SU-DHL-6 (cell line): ENCODE data around the gene HOXA1.

ENCODE experiments used
- H2AFZ ChIP-seq: fragments of 200-600 bp; sonication (generic); 2 replicates; pipeline ENCODE4 v1.6.1; 2014; ENCODE audit warnings: low read depth, mild to moderate bottlenecking, moderate library complexity, mixed read lengths, antibody characterized with exemption, low read length; ENCODE audit not compliant: severe bottlenecking
- H3F3A ChIP-seq: fragments of 200-600 bp; shearing (Covaris generic); 2 replicates; pipeline ENCODE4 v1.6.0; 2016; ENCODE audit warnings: antibody characterized with exemption, mild to moderate bottlenecking; ENCODE audit not compliant: insufficient read depth
- H3K27ac ChIP-seq: fragments of 200-600 bp; sonication (generic); 2 replicates; pipeline ENCODE4 v1.5.1; 2016; ENCODE audit warnings: low read depth, mild to moderate bottlenecking, low read length, moderate library complexity, mixed read lengths
- H3K27me3 ChIP-seq: fragments of 200-600 bp; sonication (generic), shearing (Covaris generic); 2 replicates; pipeline ENCODE4 v1.6.0; 2014; ENCODE audit warnings: mild to moderate bottlenecking, low read length
- H3K36me3 ChIP-seq: fragments of 200-600 bp; sonication (generic); 2 replicates; pipeline ENCODE4 v1.6.1; 2014; ENCODE audit warnings: mild to moderate bottlenecking, low read length, mixed read lengths
- H3K4me2 ChIP-seq: fragments of 300-600, 200-600 bp; shearing (Covaris generic), sonication (generic); 2 replicates; pipeline ENCODE4 v1.6.0; 2014; ENCODE audit warnings: low read length, low read depth, mild to moderate bottlenecking; ENCODE audit not compliant: poor library complexity, severe bottlenecking
- H3K4me3 ChIP-seq: fragments of 200-600 bp; sonication (generic); 2 replicates; pipeline ENCODE4 v1.5.1; 2014; ENCODE audit warnings: antibody characterized with exemption, low read length, mild to moderate bottlenecking, mixed read lengths; ENCODE audit not compliant: insufficient read depth, poor library complexity, severe bottlenecking
- H3K79me2 ChIP-seq: fragments of 200-600 bp; sonication (generic); 2 replicates; pipeline ENCODE4 v1.6.1; 2014; ENCODE audit warnings: mild to moderate bottlenecking, low read length, moderate library complexity; ENCODE audit not compliant: insufficient read depth
- H3K9ac ChIP-seq: fragments of 200-600 bp; sonication (generic); 2 replicates; pipeline ENCODE4 v1.7.0; 2014; ENCODE audit warnings: mild to moderate bottlenecking, low read length
- H3K9me2 ChIP-seq: fragments of 200-600 bp; sonication (generic); replicated peaks from 2 replicates; pipeline ENCODE4 v1.6.1; 2014; ENCODE audit warnings: low read length; ENCODE audit not compliant: insufficient read depth
- H3K9me3 ChIP-seq: fragments of 200-600 bp; sonication (generic); 2 replicates; pipeline ENCODE4 v1.6.1; 2014; ENCODE audit warnings: low read length, mixed read lengths; ENCODE audit not compliant: insufficient read depth
- H4K20me1 ChIP-seq: fragments of 200-600 bp; sonication (generic); 2 replicates; pipeline ENCODE4 v1.6.1; 2014; ENCODE audit warnings: low read depth, mild to moderate bottlenecking, antibody characterized with exemption, low read length, moderate library complexity, mixed read lengths
- EZH2phosphoT487 ChIP-seq: fragments of 200-600 bp; sonication (generic), shearing (Covaris generic); conservative IDR thresholded peaks from 2 replicates; pipeline ENCODE4 v1.6.1; 2018; ENCODE audit warnings: mild to moderate bottlenecking, antibody characterized with exemption, low read length, moderate library complexity, mixed read lengths
- TF ChIP-seq, protein P1 (sequence below): fragments of 200-600 bp; sonication (generic); IDR thresholded peaks from one replicate; pipeline ENCODE4 v1.5.1; 2017; ENCODE audit warnings: antibody characterized with exemption, mild to moderate bottlenecking, low read length, moderate library complexity; ENCODE audit not compliant: insufficient read depth, poor library complexity, severe bottlenecking

Gene HOXA1

DNA sequence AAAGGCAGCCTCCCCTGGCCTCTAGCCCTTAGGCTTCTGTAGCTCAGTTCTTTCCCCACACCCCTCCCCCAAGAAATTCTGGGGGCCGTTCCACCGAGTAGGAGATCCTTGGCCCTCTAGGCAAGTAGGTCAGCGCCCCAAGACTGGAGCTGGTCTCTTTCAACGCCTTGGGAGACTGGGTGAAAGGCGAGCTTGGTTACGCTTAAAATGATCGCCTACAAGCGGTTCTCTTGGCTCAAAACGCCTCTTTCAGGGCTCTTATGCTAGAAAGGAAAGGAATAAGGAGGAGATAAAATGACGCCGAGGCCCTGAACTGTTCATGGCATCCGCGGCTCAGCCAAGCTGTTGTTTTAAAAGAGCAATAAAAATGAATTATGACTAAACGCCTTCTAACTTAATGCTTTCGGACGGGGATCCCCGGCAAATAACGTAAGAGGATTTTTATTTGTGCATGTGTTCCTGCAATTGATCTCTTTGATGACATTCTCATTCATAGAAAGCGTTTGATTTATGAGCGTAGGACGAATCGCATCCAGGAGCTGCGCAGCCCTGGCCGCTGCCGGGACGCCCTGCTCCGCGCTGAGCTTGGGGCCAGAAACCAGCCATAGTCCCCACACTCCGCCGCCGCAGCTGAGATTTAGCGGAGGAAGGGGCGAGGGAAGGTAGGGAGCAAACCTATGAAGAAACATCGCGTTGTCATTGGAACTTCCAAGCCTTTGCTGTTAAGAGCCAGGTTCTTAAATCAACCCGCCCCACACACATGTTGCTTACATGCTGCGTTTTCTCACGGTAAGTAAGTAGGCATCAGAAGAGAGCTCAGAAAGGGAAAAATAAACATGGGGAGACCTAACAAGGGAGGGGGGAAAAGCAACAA is 3.0 kb upstream of the HOXA1 start:
- Histone ChIP-seq H3K9ac (no peak overlapping the region), H4K20me1 (no peaks in the 10 kb centered on the region), H2AFZ (no peak overlapping the region), H3K9me2 (no peaks in the 10 kb centered on the region), H3K4me2 (no peak overlapping the region), H3F3A (peaks cover 18% of the 10 kb centered on the region; the same call in 1 of the 2 replicates), H3K4me3 (no peak overlapping the region), H3K79me2 (peaks cover 18% of the 10 kb centered on the region), H3K9me3 (no peaks in the 10 kb centered on the region), H3K36me3 (no peaks in the 10 kb centered on the region), H3K27ac (no peak overlapping the region), H3K27me3 (no peaks in the 10 kb centered on the region)
- TF ChIP-seq, protein P1, sequence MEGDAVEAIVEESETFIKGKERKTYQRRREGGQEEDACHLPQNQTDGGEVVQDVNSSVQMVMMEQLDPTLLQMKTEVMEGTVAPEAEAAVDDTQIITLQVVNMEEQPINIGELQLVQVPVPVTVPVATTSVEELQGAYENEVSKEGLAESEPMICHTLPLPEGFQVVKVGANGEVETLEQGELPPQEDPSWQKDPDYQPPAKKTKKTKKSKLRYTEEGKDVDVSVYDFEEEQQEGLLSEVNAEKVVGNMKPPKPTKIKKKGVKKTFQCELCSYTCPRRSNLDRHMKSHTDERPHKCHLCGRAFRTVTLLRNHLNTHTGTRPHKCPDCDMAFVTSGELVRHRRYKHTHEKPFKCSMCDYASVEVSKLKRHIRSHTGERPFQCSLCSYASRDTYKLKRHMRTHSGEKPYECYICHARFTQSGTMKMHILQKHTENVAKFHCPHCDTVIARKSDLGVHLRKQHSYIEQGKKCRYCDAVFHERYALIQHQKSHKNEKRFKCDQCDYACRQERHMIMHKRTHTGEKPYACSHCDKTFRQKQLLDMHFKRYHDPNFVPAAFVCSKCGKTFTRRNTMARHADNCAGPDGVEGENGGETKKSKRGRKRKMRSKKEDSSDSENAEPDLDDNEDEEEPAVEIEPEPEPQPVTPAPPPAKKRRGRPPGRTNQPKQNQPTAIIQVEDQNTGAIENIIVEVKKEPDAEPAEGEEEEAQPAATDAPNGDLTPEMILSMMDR: no peak
- no peak for TF ChIP-seq EZH2phosphoT487

- H4K20me1 ChIP-seq: no peaks in the 10 kb centered on the region
- H3K4me3 ChIP-seq: no peak overlapping the region
- H3K36me3 ChIP-seq: no peaks in the 10 kb centered on the region
- no peaks in the 10 kb centered on the region for H3K9me3 ChIP-seq
- TF ChIP-seq, protein P1: no peak
- no peak for TF ChIP-seq EZH2phosphoT487
- no peak overlapping the region for H3K27ac ChIP-seq
- peak overlapping the region; percentile 79 for H3K4me2 ChIP-seq
- peaks cover 18% of the 10 kb centered on the region for H3K79me2 ChIP-seq
- peak overlapping the region; percentile 69; the same call in 1 of the 2 replicates for H3K9ac ChIP-seq
- H3K27me3 ChIP-seq: no peaks in the 10 kb centered on the region
- H2AFZ ChIP-seq: no peak overlapping the region
- peaks cover 18% of the 10 kb centered on the region; the same call in 1 of the 2 replicates for H3F3A ChIP-seq
- H3K9me2 ChIP-seq: no peaks in the 10 kb centered on the region
Measured at GRCh38 chr7:27097686-27098577, 2.1 kb upstream of the HOXA1 start.

GRCh38 chr7:27096768-27097514 is 1.1 kb upstream of the HOXA1 start:
- H3K27me3 ChIP-seq: no peaks in the 10 kb centered on the region
- H3F3A ChIP-seq: peaks cover 18% of the 10 kb centered on the region; the same call in 1 of the 2 replicates
- H3K36me3 ChIP-seq: no peaks in the 10 kb centered on the region
- H3K79me2 ChIP-seq: peaks cover 18% of the 10 kb centered on the region
- TF ChIP-seq, protein P1: no peak
- TF ChIP-seq EZH2phosphoT487: no peak
- H3K27ac ChIP-seq: peak overlapping the region; percentile 60; the same call in 1 of the 2 replicates
- H3K9me2 ChIP-seq: no peaks in the 10 kb centered on the region
- no peaks in the 10 kb centered on the region for H4K20me1 ChIP-seq
- peak overlapping the region; percentile 79 for H3K4me2 ChIP-seq
- peak overlapping the region; percentile 69 for H3K9ac ChIP-seq
- H3K9me3 ChIP-seq: no peaks in the 10 kb centered on the region
- H3K4me3 ChIP-seq: peak overlapping the region; percentile 72
- peak overlapping the region; percentile 77 for H2AFZ ChIP-seq
